ENCODE data around the gene IGSF22. TPM values are rescaled to one million over a fixed set of nuclear protein-coding genes. Genes with fewer than 3 reads are reported as not detected.

The IGSF22 gene
- total RNA-seq, 1 donor from 2014 or later = 0.07 TPM

GRCh38 chr11:18745251-18745650 lies 19.3 kb upstream of the IGSF22 start:
- TF ChIP-seq CTCF (conservative IDR thresholded peaks at IDR 0.05) = no peak
- Mint-ChIP-seq H3K36me3 (no peaks in the 10 kb centered on the region), H3K27me3 (no peaks in the 10 kb centered on the region), H3K9me3 (no peaks in the 10 kb centered on the region), H3K4me1 (ENCODE audit: unreplicated experiment) (no peaks in the 10 kb centered on the region), H3K4me3 (no peak overlapping the region), H3K27ac (no peak overlapping the region)
- DNase-seq (ENCODE audit: extremely low spot score, unreplicated experiment) = no peak

- Mint-ChIP-seq H3K4me1 (ENCODE audit: unreplicated experiment) (no peaks in the 10 kb centered on the region), H3K36me3 (no peaks in the 10 kb centered on the region), H3K27ac (no peak overlapping the region), H3K9me3 (no peaks in the 10 kb centered on the region), H3K4me3 (no peak overlapping the region), H3K27me3 (no peaks in the 10 kb centered on the region)
- no peak for DNase-seq (ENCODE audit: extremely low spot score, unreplicated experiment)
- TF ChIP-seq CTCF (conservative IDR thresholded peaks at IDR 0.05) = no peak
Measured at GRCh38 chr11:18743900-18744514, 18.0 kb upstream of the IGSF22 start.

- DNase-seq (ENCODE audit: extremely low spot score, unreplicated experiment) = no peak
- Mint-ChIP-seq H3K4me1 (ENCODE audit: unreplicated experiment) (no peaks in the 10 kb centered on the region), H3K27me3 (no peaks in the 10 kb centered on the region)
Measured at GRCh38 chr11:18743365-18743764, 17.4 kb upstream of the IGSF22 start.

GRCh38 chr11:18741783-18742182 lies 15.8 kb upstream of the IGSF22 start:
- DNase-seq (ENCODE audit: extremely low spot score, unreplicated experiment) = no peak
- Mint-ChIP-seq H3K4me1 (ENCODE audit: unreplicated experiment) (no peaks in the 10 kb centered on the region), H3K9me3 (no peaks in the 10 kb centered on the region), H3K36me3 (no peaks in the 10 kb centered on the region), H3K4me3 (no peak overlapping the region), H3K27ac (no peak overlapping the region), H3K27me3 (no peaks in the 10 kb centered on the region)
- no peak for TF ChIP-seq CTCF (conservative IDR thresholded peaks at IDR 0.05)

More at GRCh38 chr11:18743365-18743764, 17.4 kb upstream of the IGSF22 start:
- Mint-ChIP-seq H3K27ac (no peak overlapping the region), H3K4me3 (no peak overlapping the region), H3K36me3 (no peaks in the 10 kb centered on the region), H3K9me3 (no peaks in the 10 kb centered on the region)
- TF ChIP-seq CTCF (conservative IDR thresholded peaks at IDR 0.05) = no peak

GRCh38 chr11:18739685-18740084 lies 13.7 kb upstream of the IGSF22 start:
- no peak overlapping the region for H3K4me3 Mint-ChIP-seq
- no peaks in the 10 kb centered on the region for H3K4me1 Mint-ChIP-seq (ENCODE audit: unreplicated experiment)
- H3K27ac Mint-ChIP-seq = no peak overlapping the region
- H3K27me3 Mint-ChIP-seq = peaks cover 2% of the 10 kb centered on the region
- H3K36me3 Mint-ChIP-seq = no peaks in the 10 kb centered on the region
- no peak for DNase-seq (ENCODE audit: extremely low spot score, unreplicated experiment)
- no peaks in the 10 kb centered on the region for H3K9me3 Mint-ChIP-seq
- TF ChIP-seq CTCF (conservative IDR thresholded peaks at IDR 0.05) = no peak

GRCh38 chr11:18737642-18738041 lies 11.7 kb upstream of the IGSF22 start:
- Mint-ChIP-seq H3K36me3 (no peaks in the 10 kb centered on the region), H3K4me3 (no peak overlapping the region), H3K9me3 (no peaks in the 10 kb centered on the region), H3K27ac (no peak overlapping the region), H3K27me3 (peaks cover 2% of the 10 kb centered on the region), H3K4me1 (ENCODE audit: unreplicated experiment) (no peaks in the 10 kb centered on the region)
- TF ChIP-seq CTCF (conservative IDR thresholded peaks at IDR 0.05) = no peak
- no peak for DNase-seq (ENCODE audit: extremely low spot score, unreplicated experiment)

All from type B pancreatic cell (in vitro differentiated cells).